Endothelial cell of umbilical vein (primary cell): ENCODE data around the gene PSMB7.

Experiments
- CTCF ChIP-seq, 2 donors: IDR thresholded peaks; 1 replicate in 1 of 2; 2 replicates in 1 of 2; pipeline ENCODE4 v1.5.1; 2011; ENCODE audit warnings: low read length in 2 of 2, mild to moderate bottlenecking in 2 of 2, moderate library complexity in 2 of 2, control low read depth in 1 of 2, inconsistent platforms in 1 of 2, low read depth in 1 of 2; ENCODE audit not compliant: insufficient read depth in 1 of 2; ENCODE audit errors: extremely low read depth in 1 of 2
- EZH2 ChIP-seq: IDR thresholded peaks from 2 replicates; pipeline ENCODE4 v1.6.1; 2012; ENCODE audit warnings: borderline replicate concordance, low read depth, mild to moderate bottlenecking, moderate library complexity, low read length, inconsistent platforms; ENCODE audit not compliant: severe bottlenecking
- FOS ChIP-seq: IDR thresholded peaks from 2 replicates; pipeline ENCODE4 v1.6.1; 2011; ENCODE audit warnings: mild to moderate bottlenecking, low read length, moderate library complexity, borderline replicate concordance; ENCODE audit not compliant: insufficient read depth
- GATA2 ChIP-seq: IDR thresholded peaks from 2 replicates; pipeline ENCODE4 v1.7.0; 2011; ENCODE audit warnings: low read depth, mild to moderate bottlenecking, moderate library complexity, mixed read lengths, low read length; ENCODE audit not compliant: insufficient read length, insufficient read depth
- JUN ChIP-seq: IDR thresholded peaks from 2 replicates; pipeline ENCODE4 v1.6.1; 2011; ENCODE audit warnings: borderline replicate concordance, low read depth; ENCODE audit not compliant: insufficient read length, insufficient read depth
- MAX ChIP-seq: IDR thresholded peaks from 2 replicates; pipeline ENCODE4 v1.6.1; 2011; ENCODE audit not compliant: insufficient read depth, insufficient read length
- MYC ChIP-seq: IDR thresholded peaks from one replicate; pipeline ENCODE4 v1.6.1; 2011; ENCODE audit warnings: mild to moderate bottlenecking, low read depth, low read length
- POLR2A ChIP-seq: IDR thresholded peaks from 2 replicates; pipeline ENCODE4 v1.6.1; 2012; ENCODE audit warnings: low read depth, mild to moderate bottlenecking, control low read depth, low read length
- POLR2AphosphoS5 ChIP-seq: IDR thresholded peaks from 2 replicates; pipeline ENCODE4 v1.6.1; 2012; ENCODE audit warnings: low read depth, mild to moderate bottlenecking, control low read depth, low read length, moderate library complexity; ENCODE audit not compliant: insufficient read depth

- TF ChIP-seq CTCF (IDR thresholded peaks at IDR 0.05; ENCODE audit: extremely low read depth in 1 of 2, insufficient read depth in 1 of 2, low read depth in 1 of 2, low read length in 2 of 2) (no peak), EZH2 (no peak), POLR2AphosphoS5 (peak; percentile 18), MAX (no peak), POLR2A (no peak), JUN (no peak), GATA2 (no peak), MYC (no peak), FOS (no peak)
Observed at GRCh38 chr9:124355039-124355940, 60.0 kb downstream of the PSMB7 start.
